Sigmoid colon (tissue), 7 donors: ENCODE results near the gene VMP1. TPM values are rescaled to one million over a fixed set of nuclear protein-coding genes. Genes with fewer than 3 reads are reported as not detected.
"Not testable (repeated sequence)": the region's sequence is repeated elsewhere in the genome, so short reads cannot be mapped to it uniquely, and the experiment has no call there.

Experiments
- DNase-seq: peaks from one replicate; pipeline ENCODE4 v3.0.0-alpha.2; 2019
- H3K27ac ChIP-seq, 4 donors: fragments of 200-600 bp; sonication (generic); one replicate each; pipeline ENCODE4 v1.5.1; 2016 to 2019; ENCODE audit warnings: mild to moderate bottlenecking in 1 of 4
- H3K27me3 ChIP-seq, 3 donors: fragments of 200-600 bp; sonication (generic); one replicate each; pipeline ENCODE4 v1.5.1; 2019; ENCODE audit warnings: mild to moderate bottlenecking in 1 of 3
- H3K36me3 ChIP-seq, 4 donors: fragments of 200-600 bp; sonication (generic); one replicate each; pipeline ENCODE4 v1.5.1; 2016 to 2019
- H3K4me1 ChIP-seq, 4 donors: fragments of 200-600 bp; sonication (generic); one replicate each; pipeline ENCODE4 v1.5.1; 2017 to 2019
- H3K4me3 ChIP-seq, 4 donors: fragments of 200-600 bp; sonication (generic); one replicate each; pipeline ENCODE4 v1.5.1; 2017 to 2019; ENCODE audit warnings: mild to moderate bottlenecking in 2 of 4, moderate library complexity in 1 of 4
- H3K9me3 ChIP-seq, 4 donors: fragments of 200-600 bp in 3 of 4; sonication (generic) in 3 of 4; one replicate each; pipeline versions ENCODE4 v1.5.1 to v1.6.1; 2013 to 2019
- CTCF ChIP-seq, 4 experiments: fragments of 450-650 bp in 3 of 4; fragments of 200-600 bp in 1 of 4; IDR thresholded peaks; one replicate each; pipeline ENCODE4 v1.5.1; 2016 to 2019; ENCODE audit warnings: antibody characterized with exemption in 4 of 4, mild to moderate bottlenecking in 3 of 4, moderate library complexity in 2 of 4
- EP300 ChIP-seq, 4 donors: sonication (generic); formaldehyde crosslinking; IDR thresholded peaks; one replicate each; pipeline ENCODE4 v1.6.1; 2017; ENCODE audit warnings: antibody characterized with exemption in 4 of 4
- POLR2A ChIP-seq, 2 donors: fragments of 450-650 bp; IDR thresholded peaks; one replicate each; pipeline ENCODE4 v1.6.1; 2016; ENCODE audit warnings: antibody characterized with exemption in 2 of 2, mild to moderate bottlenecking in 2 of 2, moderate library complexity in 2 of 2
- POLR2AphosphoS5 ChIP-seq, 4 donors: sonication (generic); formaldehyde crosslinking; IDR thresholded peaks; one replicate each; pipeline ENCODE4 v1.6.1; 2017; ENCODE audit warnings: antibody characterized with exemption in 4 of 4
- WGBS, 2 donors: extraction: QIAGEN DNeasy Blood & Tissue Kit; methylation state at CpG; one replicate each; pipeline ENCODE4 v1.1.7; 2013; 5-methylcytosine and 5-hydroxymethylcytosine counted together
- intact Hi-C: fragments of 100-400 bp; cut with DNase I; formaldehyde crosslinking; loops from one replicate; pipeline ENCODE4 v1.15.1; 2023
- polyA plus RNA-seq, 3 donors: library from polyadenylated mRNA; stranded (reverse); fragments of 200-250 nt; gene quantifications; one replicate each; pipeline ENCODE4 v1.2.3, GENCODE V29; 2013
- total RNA-seq, 4 donors: library from RNA; depleted of rRNA; stranded (reverse); fragments of >200 nt; gene quantifications; one replicate each; pipeline ENCODE4 v1.1.0, GENCODE V29; 2016
- donor health status: healthy with polysubstance abuse.
- donor health status: Bipolar disorder and iron deficiency.
- donor health status: healthy.

Gene VMP1
- total and polyA plus RNA-seq, 7 donors: 26.1 to 247 (median 132) TPM

DNA sequence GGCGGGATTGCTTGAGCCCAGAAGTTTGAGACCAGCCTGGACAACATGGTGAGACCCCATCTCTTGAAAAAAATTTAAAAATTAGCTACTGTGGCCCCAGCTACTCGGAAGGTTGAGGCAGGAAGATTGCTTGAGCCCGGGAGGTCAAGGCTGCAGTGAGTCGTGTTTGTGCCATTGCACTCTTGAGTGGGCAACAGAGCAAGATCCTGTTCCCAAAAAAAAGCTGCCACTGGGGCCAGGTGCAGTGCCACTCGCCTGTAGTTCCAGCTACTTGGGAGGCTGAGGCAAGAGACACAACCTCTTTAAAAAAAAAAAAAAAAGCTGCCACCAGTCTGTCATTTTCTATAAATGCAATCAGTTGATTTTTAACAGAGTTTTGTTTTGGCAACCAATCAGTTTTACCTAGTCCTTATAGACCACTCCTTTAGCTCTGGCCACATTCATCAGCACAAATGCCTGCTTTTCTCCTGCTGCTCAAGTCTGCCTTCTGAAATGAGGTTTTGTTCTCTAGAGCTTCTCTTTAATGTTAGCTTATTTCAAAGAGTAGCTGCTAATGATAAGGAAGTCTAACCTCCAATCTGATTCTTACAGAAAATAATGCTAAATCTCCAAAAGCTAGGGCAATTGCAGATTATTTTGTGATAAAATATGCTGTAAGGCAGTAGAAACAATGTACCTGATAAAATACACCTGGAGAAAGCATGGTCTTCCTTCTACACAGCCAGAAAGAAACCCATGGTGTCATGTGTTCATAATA lies 120.4 kb downstream of the VMP1 start:
- WGBS, 2 donors: 36 to 61% methylated on average over 5 of the region's 5 CpGs
- no peak for DNase-seq
- Histone ChIP-seq H3K4me3 (no peak overlapping the region), H3K27ac (peak overlapping the region; percentile 71 to 94 (median 78)), H3K9me3 (no peaks in the 10 kb centered on the region), H3K36me3 (peaks cover 0 to 1% (median 0%) of the 10 kb centered on the region in 4 donors), H3K4me1 (peaks cover 0 to 79% (median 55%) of the 10 kb centered on the region in 4 donors), H3K27me3 (no peaks in the 10 kb centered on the region)
- TF ChIP-seq POLR2AphosphoS5 (IDR thresholded peaks at IDR 0.05) (no peak), EP300 (IDR thresholded peaks at IDR 0.05) (no peak), CTCF (IDR thresholded peaks at IDR 0.05) (no peak)
- intact Hi-C loops: loop anchor here (5.0 kb wide), 1 partner anchor 41 kb away; no protein-coding TSS in a partner anchor

GRCh38 chr17:59828478-59828760 lies 121.0 kb downstream of the VMP1 start:
- intact Hi-C loops: loop anchor here (5.0 kb wide), 1 partner anchor 41 kb away; no protein-coding TSS in a partner anchor
- TF ChIP-seq POLR2AphosphoS5 (IDR thresholded peaks at IDR 0.05) (no peak), EP300 (IDR thresholded peaks at IDR 0.05) (no peak), POLR2A (IDR thresholded peaks at IDR 0.05) (no peak), CTCF (IDR thresholded peaks at IDR 0.05) (no peak)
- H3K9me3 ChIP-seq: no peaks in the 10 kb centered on the region
- no peaks in the 10 kb centered on the region for H3K27me3 ChIP-seq
- no peak for DNase-seq
- H3K4me1 ChIP-seq: peaks cover 0 to 83% (median 60%) of the 10 kb centered on the region in 4 donors
- H3K4me3 ChIP-seq: no peak overlapping the region
- H3K27ac ChIP-seq: peak overlapping the region; percentile 71 to 94 (median 78)
- no peaks in the 10 kb centered on the region for H3K36me3 ChIP-seq
- WGBS, 2 donors: 26 to 53% methylated on average over 2 of the region's 2 CpGs

- not testable (repeated sequence) for H3K4me3 ChIP-seq, DNase-seq, H3K27me3 ChIP-seq, H3K9me3 ChIP-seq, H3K36me3 ChIP-seq
- Histone ChIP-seq H3K4me1 (peaks cover 0 to 83% (median 60%) of the 10 kb centered on the region in 4 donors), H3K27ac (peak overlapping the region; percentile 71 to 94 (median 78))
- intact Hi-C loops: loop anchor here (5.0 kb wide), 1 partner anchor 42 kb away; no protein-coding TSS in a partner anchor
- WGBS, 2 donors: 6 to 40% methylated on average over 7 of the region's 7 CpGs
Measured at GRCh38 chr17:59828819-59829216, 121.4 kb downstream of the VMP1 start.

GRCh38 chr17:59829217-59830006 lies 122.0 kb downstream of the VMP1 start:
- 2 to 11% methylated on average over 4 of the region's 4 CpGs for whole genome bisulfite sequencing, 2 donors
- intact Hi-C loops: loop anchor here (5.0 kb wide), 1 partner anchor 42 kb away; no protein-coding TSS in a partner anchor
- no peak for DNase-seq
- H3K27me3 ChIP-seq: no peaks in the 10 kb centered on the region
- H3K27ac ChIP-seq: peak overlapping the region; percentile 71 to 94 (median 78)
- no peak overlapping the region for H3K4me3 ChIP-seq
- peaks cover 0 to 83% (median 60%) of the 10 kb centered on the region in 4 donors for H3K4me1 ChIP-seq
- TF ChIP-seq POLR2AphosphoS5 (IDR thresholded peaks at IDR 0.05) (peak in 2 of 4 donors; percentile 39 to 76), EP300 (IDR thresholded peaks at IDR 0.05) (peak in 1 of 4 donors; percentile 61), POLR2A (IDR thresholded peaks at IDR 0.05) (no peak), CTCF (IDR thresholded peaks at IDR 0.05) (no peak)
- no peaks in the 10 kb centered on the region for H3K36me3 ChIP-seq
- H3K9me3 ChIP-seq: no peaks in the 10 kb centered on the region

DNA sequence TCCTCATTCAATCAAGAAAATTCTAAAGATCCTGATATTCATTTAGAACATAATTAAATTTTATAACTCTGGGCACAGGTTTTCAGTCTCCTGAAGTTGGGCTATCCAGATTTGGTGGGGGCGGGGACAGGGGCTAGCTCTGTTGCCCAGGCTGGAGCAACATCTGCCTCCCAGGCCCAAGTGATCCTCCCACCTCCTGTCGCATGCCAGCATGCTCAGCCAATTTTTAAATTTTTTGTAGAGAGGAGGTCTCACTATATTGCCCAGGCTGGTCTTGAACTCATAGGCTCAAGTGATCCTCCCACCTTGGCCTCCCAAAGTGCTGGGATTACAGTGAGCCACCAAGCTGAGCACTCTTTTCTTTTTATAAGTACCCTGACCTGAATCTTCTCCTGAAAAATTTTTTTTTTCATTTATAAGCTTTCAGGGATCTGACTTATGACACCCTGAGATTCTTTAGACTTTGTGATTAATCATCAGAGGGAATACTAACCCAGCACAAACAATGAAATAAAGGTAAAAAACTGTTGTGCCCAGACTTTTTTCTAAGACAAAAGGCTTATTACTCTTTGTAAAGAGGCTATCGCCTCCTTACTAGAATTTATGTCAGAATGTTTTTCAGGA lies 122.7 kb downstream of the VMP1 start:
- intact Hi-C loops: no loop called here
- peaks cover 0 to 81% (median 59%) of the 10 kb centered on the region in 4 donors for H3K4me1 ChIP-seq

More for the DNA sequence above, 122.7 kb downstream of the VMP1 start:
- H3K27ac ChIP-seq: peak overlapping the region; percentile 71 to 94 (median 78)
- no peak for DNase-seq
- H3K4me3 ChIP-seq: no peak overlapping the region
- no peaks in the 10 kb centered on the region for H3K9me3 ChIP-seq
- WGBS, 2 donors: 33 to 64% methylated on average over 3 of the region's 3 CpGs
- H3K36me3 ChIP-seq: no peaks in the 10 kb centered on the region
- TF ChIP-seq EP300 (IDR thresholded peaks at IDR 0.05) (no peak), CTCF (IDR thresholded peaks at IDR 0.05) (no peak), POLR2AphosphoS5 (IDR thresholded peaks at IDR 0.05) (no peak), POLR2A (IDR thresholded peaks at IDR 0.05) (no peak)
- H3K27me3 ChIP-seq: no peaks in the 10 kb centered on the region
